ENCODE data around the gene PIMREG.

The PIMREG gene

GRCh38 chr17:6461792-6462524 is 17.7 kb downstream of the PIMREG start:
- Histone ChIP-seq H3K9ac (ENCODE audit: low read depth, low read length) (no peak overlapping the region), H3K4me1 (ENCODE audit: insufficient read depth, low read length) (peaks cover 7% of the 10 kb centered on the region; the same call in 1 of the 2 replicates), H3K36me3 (ENCODE audit: insufficient read depth, low read length) (no peaks in the 10 kb centered on the region), H3K9me3 (ENCODE audit: control insufficient read depth, insufficient read depth, low read length) (no peaks in the 10 kb centered on the region)

- H3K4me1 ChIP-seq (ENCODE audit: insufficient read depth, low read length): peaks cover 7% of the 10 kb centered on the region; the same call in 1 of the 2 replicates
- no peaks in the 10 kb centered on the region for H3K9me3 ChIP-seq (ENCODE audit: control insufficient read depth, insufficient read depth, low read length)
- no peaks in the 10 kb centered on the region for H3K36me3 ChIP-seq (ENCODE audit: insufficient read depth, low read length)
- no peak overlapping the region for H3K9ac ChIP-seq (ENCODE audit: low read depth, low read length)
These were observed 18.4 kb downstream of the PIMREG start for GRCh38 chr17:6462692-6463091.

- no peak overlapping the region for H3K9ac ChIP-seq (ENCODE audit: low read depth, low read length)
- peaks cover 7% of the 10 kb centered on the region; the same call in 1 of the 2 replicates for H3K4me1 ChIP-seq (ENCODE audit: insufficient read depth, low read length)
- H3K36me3 ChIP-seq (ENCODE audit: insufficient read depth, low read length): no peaks in the 10 kb centered on the region
- H3K9me3 ChIP-seq (ENCODE audit: control insufficient read depth, insufficient read depth, low read length): no peaks in the 10 kb centered on the region
These were observed 19.6 kb downstream of the PIMREG start for GRCh38 chr17:6463616-6464445.

GRCh38 chr17:6464446-6465041 is 20.3 kb downstream of the PIMREG start:
- Histone ChIP-seq H3K9ac (ENCODE audit: low read depth, low read length) (no peak overlapping the region), H3K9me3 (ENCODE audit: control insufficient read depth, insufficient read depth, low read length) (no peaks in the 10 kb centered on the region), H3K36me3 (ENCODE audit: insufficient read depth, low read length) (no peaks in the 10 kb centered on the region), H3K4me1 (ENCODE audit: insufficient read depth, low read length) (peaks cover 7% of the 10 kb centered on the region; the same call in 1 of the 2 replicates)

- Histone ChIP-seq H3K36me3 (ENCODE audit: insufficient read depth, low read length) (no peaks in the 10 kb centered on the region), H3K9ac (ENCODE audit: low read depth, low read length) (no peak overlapping the region), H3K4me1 (ENCODE audit: insufficient read depth, low read length) (peaks cover 7% of the 10 kb centered on the region; the same call in 1 of the 2 replicates), H3K9me3 (ENCODE audit: control insufficient read depth, insufficient read depth, low read length) (no peaks in the 10 kb centered on the region)
These were observed 21.1 kb downstream of the PIMREG start for GRCh38 chr17:6465206-6466003.

- Histone ChIP-seq H3K36me3 (ENCODE audit: insufficient read depth, low read length) (no peaks in the 10 kb centered on the region), H3K9me3 (ENCODE audit: control insufficient read depth, insufficient read depth, low read length) (no peaks in the 10 kb centered on the region), H3K4me1 (ENCODE audit: insufficient read depth, low read length) (peaks cover 15% of the 10 kb centered on the region), H3K9ac (ENCODE audit: low read depth, low read length) (no peak overlapping the region)
These were observed 23.3 kb downstream of the PIMREG start for GRCh38 chr17:6467567-6467966.

GRCh38 chr17:6468051-6468790 is 24.0 kb downstream of the PIMREG start:
- H3K9me3 ChIP-seq (ENCODE audit: control insufficient read depth, insufficient read depth, low read length): no peaks in the 10 kb centered on the region
- no peaks in the 10 kb centered on the region for H3K36me3 ChIP-seq (ENCODE audit: insufficient read depth, low read length)
- no peak overlapping the region for H3K9ac ChIP-seq (ENCODE audit: low read depth, low read length)
- H3K4me1 ChIP-seq (ENCODE audit: insufficient read depth, low read length): peaks cover 17% of the 10 kb centered on the region

- no peaks in the 10 kb centered on the region for H3K9me3 ChIP-seq (ENCODE audit: control insufficient read depth, insufficient read depth, low read length)
- peaks cover 17% of the 10 kb centered on the region for H3K4me1 ChIP-seq (ENCODE audit: insufficient read depth, low read length)
- H3K36me3 ChIP-seq (ENCODE audit: insufficient read depth, low read length): no peaks in the 10 kb centered on the region
- no peak overlapping the region for H3K9ac ChIP-seq (ENCODE audit: low read depth, low read length)
These were observed 26.0 kb downstream of the PIMREG start for GRCh38 chr17:6470146-6470718.

- Histone ChIP-seq H3K36me3 (ENCODE audit: insufficient read depth, low read length) (no peaks in the 10 kb centered on the region), H3K4me1 (ENCODE audit: insufficient read depth, low read length) (peaks cover 17% of the 10 kb centered on the region), H3K9ac (ENCODE audit: low read depth, low read length) (no peak overlapping the region), H3K9me3 (ENCODE audit: control insufficient read depth, insufficient read depth, low read length) (no peaks in the 10 kb centered on the region)
These were observed 26.7 kb downstream of the PIMREG start for GRCh38 chr17:6470751-6471521.

GRCh38 chr17:6471531-6472465 is 27.5 kb downstream of the PIMREG start:
- Histone ChIP-seq H3K36me3 (ENCODE audit: insufficient read depth, low read length) (no peaks in the 10 kb centered on the region), H3K9ac (ENCODE audit: low read depth, low read length) (peak overlapping the region; percentile 19; the same call in 1 of the 2 replicates), H3K4me1 (ENCODE audit: insufficient read depth, low read length) (peaks cover 17% of the 10 kb centered on the region), H3K9me3 (ENCODE audit: control insufficient read depth, insufficient read depth, low read length) (no peaks in the 10 kb centered on the region)

GRCh38 chr17:6472517-6472916 is 28.3 kb downstream of the PIMREG start:
- peak overlapping the region; percentile 19; the same call in 1 of the 2 replicates for H3K9ac ChIP-seq (ENCODE audit: low read depth, low read length)
- no peaks in the 10 kb centered on the region for H3K9me3 ChIP-seq (ENCODE audit: control insufficient read depth, insufficient read depth, low read length)
- H3K4me1 ChIP-seq (ENCODE audit: insufficient read depth, low read length): peaks cover 17% of the 10 kb centered on the region
- H3K36me3 ChIP-seq (ENCODE audit: insufficient read depth, low read length): no peaks in the 10 kb centered on the region
